Keratinocyte (primary cell): ENCODE measurements around the gene VPS41. TPM values are rescaled to one million over a fixed set of nuclear protein-coding genes. Genes with fewer than 3 reads are reported as not detected.

ENCODE experiments used
- DNase-seq: peaks from one replicate; pipeline ENCODE4 v3.0.0-alpha.2; 2011; ENCODE audit warnings: low read depth, missing footprints, low spot score
- FAIRE-seq: peaks from 2 replicates; lab custom pipeline; 2011; peaks lifted over from hg19 to GRCh38; lab: Jason Lieb, UNC
- H2AFZ ChIP-seq: 2 replicates; pipeline ENCODE4 v1.6.0; 2012; ENCODE audit warnings: low read length, control low read depth, inconsistent platforms; ENCODE audit not compliant: control insufficient read depth
- H3K27ac ChIP-seq: 2 replicates; pipeline ENCODE4 v1.5.1; 2011; ENCODE audit warnings: low read length; ENCODE audit not compliant: control insufficient read depth, insufficient read depth
- H3K27me3 ChIP-seq: 3 replicates; pipeline ENCODE4 v1.6.0; 2011; ENCODE audit warnings: low read length; ENCODE audit not compliant: control insufficient read depth, insufficient read depth; ENCODE audit errors: extremely low read depth
- H3K36me3 ChIP-seq, 2 experiments: 2 replicates in 1 of 2; 3 replicates in 1 of 2; pipeline ENCODE4 v1.5.1; 2011; ENCODE audit warnings: low read length in 2 of 2, mild to moderate bottlenecking in 1 of 2; ENCODE audit not compliant: control insufficient read depth in 2 of 2, insufficient read depth in 2 of 2; ENCODE audit errors: extremely low read depth in 1 of 2
- H3K4me1 ChIP-seq: 3 replicates; pipeline ENCODE4 v1.5.1; 2011; ENCODE audit warnings: low read length; ENCODE audit not compliant: control insufficient read depth, insufficient read depth; ENCODE audit errors: extremely low read depth
- H3K4me2 ChIP-seq: 3 replicates; pipeline ENCODE4 v1.6.0; 2011; ENCODE audit warnings: low read depth, low read length; ENCODE audit not compliant: control insufficient read depth, insufficient read depth; ENCODE audit errors: extremely low read depth
- H3K4me3 ChIP-seq, 3 experiments: fragments of 200-600 bp in 1 of 3; sonication (generic) in 1 of 3; 2 replicates in 2 of 3; 3 replicates in 1 of 3; pipeline ENCODE4 v1.5.1; 2011 to 2016; ENCODE audit warnings: low read length in 3 of 3, mild to moderate bottlenecking in 3 of 3, control low read depth in 2 of 3, inconsistent platforms in 1 of 3, low read depth in 1 of 3, mixed read lengths in 1 of 3, mixed run types in 1 of 3, moderate library complexity in 1 of 3; ENCODE audit not compliant: control insufficient read depth in 2 of 3, insufficient read depth in 2 of 3; ENCODE audit errors: extremely low read depth in 1 of 3
- H3K79me2 ChIP-seq: 2 replicates; pipeline ENCODE4 v1.6.0; 2012; ENCODE audit warnings: low read length; ENCODE audit not compliant: control insufficient read depth, insufficient read depth
- H3K9ac ChIP-seq: 3 replicates; pipeline ENCODE4 v1.6.0; 2011; ENCODE audit warnings: low read length; ENCODE audit not compliant: control insufficient read depth, insufficient read depth; ENCODE audit errors: extremely low read depth
- H3K9me1 ChIP-seq: 3 replicates; pipeline ENCODE4 v1.6.0; 2011; ENCODE audit warnings: low read length; ENCODE audit not compliant: control insufficient read depth, insufficient read depth; ENCODE audit errors: extremely low read depth
- H3K9me3 ChIP-seq: 2 replicates; pipeline ENCODE4 v1.5.1; 2012; ENCODE audit warnings: low read depth, low read length; ENCODE audit not compliant: control insufficient read depth
- H4K20me1 ChIP-seq: 3 replicates; pipeline ENCODE4 v1.6.0; 2011; ENCODE audit warnings: low read length; ENCODE audit not compliant: control insufficient read depth, insufficient read depth; ENCODE audit errors: extremely low read depth
- EZH2 ChIP-seq: IDR thresholded peaks from one replicate; pipeline ENCODE4 v1.6.1; 2012; ENCODE audit warnings: inconsistent platforms, mild to moderate bottlenecking, low read length, moderate library complexity
- dilution Hi-C: fragments of 300-500 bp; cut with MboI; formaldehyde crosslinking; loops from one replicate; pipeline ENCODE4 v1.7.0; 2020; ENCODE audit warnings: low sequenced_read_pairs; ENCODE audit not compliant: extremely low pct_ligation_motif_present
- polyA plus RNA-seq, 5 experiments: library from polyadenylated mRNA; depleted of rRNA in 3 of 5; stranded (reverse) in 3 of 5; stranded (forward) in 1 of 5; unstranded in 1 of 5; fragments of >200 nt; gene quantifications; 1 replicate in 1 of 5; 2 replicates in 3 of 5; 3 replicates in 1 of 5; pipeline versions ENCODE4 v1.2.1 to v1.2.3, GENCODE V29; 2011 to 2012; ENCODE audit warnings: missing spikeins in 2 of 5, low read depth in 1 of 5, low replicate concordance in 1 of 5
- TF ChIP-seq, protein P1 (sequence below), 3 experiments: IDR thresholded peaks in 1 of 3; conservative IDR thresholded peaks in 1 of 3; optimal IDR thresholded peaks in 1 of 3; 2 replicates in 2 of 3; 3 replicates in 1 of 3; pipeline versions ENCODE3 to v1.5.1; 2011; ENCODE audit warnings: low read length in 3 of 3, mild to moderate bottlenecking in 3 of 3, moderate library complexity in 2 of 3, control low read depth in 1 of 3, inconsistent platforms in 1 of 3; ENCODE audit not compliant: insufficient read depth in 2 of 3; ENCODE audit errors: extremely low read depth in 1 of 3

The VPS41 gene
- polyA plus RNA-seq, 1 donor (not counting 4 experiments of a cell fraction or from before 2014, with no cell fraction given) = 38.1 TPM

DNA sequence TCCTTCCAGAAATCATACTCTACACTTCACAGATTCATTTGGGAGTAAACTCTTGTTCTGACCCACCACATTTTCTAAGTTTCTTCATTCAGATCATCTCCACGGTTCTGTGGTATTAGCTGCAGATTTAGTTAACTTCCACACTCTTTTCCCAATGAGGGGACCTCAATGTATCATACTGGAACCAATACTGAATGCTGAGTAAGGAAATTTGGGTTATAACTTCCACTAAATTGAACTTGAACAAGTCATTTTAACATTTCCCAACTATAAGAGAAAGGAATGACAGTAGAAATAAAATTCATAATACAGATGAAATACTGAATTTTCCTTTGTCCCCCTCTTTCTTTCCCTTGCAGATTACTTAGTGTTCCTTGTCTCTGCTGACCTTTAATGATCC, 131.4 kb downstream of the VPS41 start:
- FAIRE-seq = no peak
- H3K4me1 ChIP-seq = no peaks in the 10 kb centered on the region
- no peaks in the 10 kb centered on the region for H3K79me2 ChIP-seq
- H3K36me3 ChIP-seq = no peaks in the 10 kb centered on the region
- H3K4me3 ChIP-seq = no peak overlapping the region
- no peak overlapping the region for H3K27ac ChIP-seq
- TF ChIP-seq, protein P1, sequence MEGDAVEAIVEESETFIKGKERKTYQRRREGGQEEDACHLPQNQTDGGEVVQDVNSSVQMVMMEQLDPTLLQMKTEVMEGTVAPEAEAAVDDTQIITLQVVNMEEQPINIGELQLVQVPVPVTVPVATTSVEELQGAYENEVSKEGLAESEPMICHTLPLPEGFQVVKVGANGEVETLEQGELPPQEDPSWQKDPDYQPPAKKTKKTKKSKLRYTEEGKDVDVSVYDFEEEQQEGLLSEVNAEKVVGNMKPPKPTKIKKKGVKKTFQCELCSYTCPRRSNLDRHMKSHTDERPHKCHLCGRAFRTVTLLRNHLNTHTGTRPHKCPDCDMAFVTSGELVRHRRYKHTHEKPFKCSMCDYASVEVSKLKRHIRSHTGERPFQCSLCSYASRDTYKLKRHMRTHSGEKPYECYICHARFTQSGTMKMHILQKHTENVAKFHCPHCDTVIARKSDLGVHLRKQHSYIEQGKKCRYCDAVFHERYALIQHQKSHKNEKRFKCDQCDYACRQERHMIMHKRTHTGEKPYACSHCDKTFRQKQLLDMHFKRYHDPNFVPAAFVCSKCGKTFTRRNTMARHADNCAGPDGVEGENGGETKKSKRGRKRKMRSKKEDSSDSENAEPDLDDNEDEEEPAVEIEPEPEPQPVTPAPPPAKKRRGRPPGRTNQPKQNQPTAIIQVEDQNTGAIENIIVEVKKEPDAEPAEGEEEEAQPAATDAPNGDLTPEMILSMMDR (optimal IDR thresholded peaks at IDR 0.05 in 1 of 3, IDR thresholded peaks at IDR 0.05 in 1 of 3, conservative IDR thresholded peaks at IDR 0.05 in 1 of 3; ENCODE audit: extremely low read depth in 1 of 3, insufficient read depth in 2 of 3, low read length in 3 of 3) = no peak
- no peak for TF ChIP-seq EZH2
- no peaks in the 10 kb centered on the region for H4K20me1 ChIP-seq
- no peaks in the 10 kb centered on the region for H3K27me3 ChIP-seq
- H3K4me2 ChIP-seq = no peak overlapping the region
- H3K9ac ChIP-seq = no peak overlapping the region
- DNase-seq = no peak
- H3K9me3 ChIP-seq = no peaks in the 10 kb centered on the region
- dilution Hi-C loops = no loop called here
- H2AFZ ChIP-seq = no peak overlapping the region
- H3K9me1 ChIP-seq = no peaks in the 10 kb centered on the region

- H3K4me1 ChIP-seq = no peaks in the 10 kb centered on the region
- H3K27ac ChIP-seq = no peak overlapping the region
- no peaks in the 10 kb centered on the region for H4K20me1 ChIP-seq
- no peak overlapping the region for H2AFZ ChIP-seq
- H3K4me2 ChIP-seq = no peak overlapping the region
- no peaks in the 10 kb centered on the region for H3K9me3 ChIP-seq
- H3K79me2 ChIP-seq = no peaks in the 10 kb centered on the region
- H3K4me3 ChIP-seq = no peak overlapping the region
- no peaks in the 10 kb centered on the region for H3K36me3 ChIP-seq
- H3K27me3 ChIP-seq = no peaks in the 10 kb centered on the region
- dilution Hi-C loops = no loop called here
- no peak for DNase-seq
- TF ChIP-seq, protein P1 (optimal IDR thresholded peaks at IDR 0.05 in 1 of 3, IDR thresholded peaks at IDR 0.05 in 1 of 3, conservative IDR thresholded peaks at IDR 0.05 in 1 of 3; ENCODE audit: extremely low read depth in 1 of 3, insufficient read depth in 2 of 3, low read length in 3 of 3) = no peak
- TF ChIP-seq EZH2 = no peak
- FAIRE-seq = no peak
- no peak overlapping the region for H3K9ac ChIP-seq
- H3K9me1 ChIP-seq = no peaks in the 10 kb centered on the region
Measured at GRCh38 chr7:38775506-38776175, 133.3 kb downstream of the VPS41 start.
